Kidney (tissue), 14 donors: ENCODE data around the gene MYL10. TPM values are rescaled to one million over a fixed set of nuclear protein-coding genes. Genes with fewer than 3 reads are reported as not detected.

Experiments used
- DNase-seq, 5 donors: peaks; one replicate each; pipeline ENCODE4 v3.0.0-alpha.2; 2013 to 2020
- FAIRE-seq: peaks from 2 replicates; lab custom pipeline; 2012; peaks lifted over from hg19 to GRCh38; lab: Jason Lieb, UNC
- H3K27ac ChIP-seq, 2 donors: one replicate each; pipeline ENCODE4 v1.7.0; 2013; ENCODE audit warnings: low read depth in 2 of 2, low read length in 2 of 2, inconsistent platforms in 1 of 2
- H3K27me3 ChIP-seq: one replicate; pipeline ENCODE4 v1.7.1; 2013; ENCODE audit warnings: low read length, inconsistent platforms; ENCODE audit not compliant: control insufficient read depth, insufficient read depth
- H3K36me3 ChIP-seq, 3 donors: one replicate each; pipeline versions ENCODE4 v1.7.0 to v1.7.1; 2013; ENCODE audit warnings: low read length in 3 of 3, control low read depth in 1 of 3, inconsistent platforms in 1 of 3; ENCODE audit not compliant: insufficient read depth in 3 of 3, control insufficient read depth in 2 of 3
- H3K4me1 ChIP-seq, 3 donors: one replicate each; pipeline versions ENCODE4 v1.7.0 to v1.7.1; 2013; ENCODE audit warnings: low read length in 3 of 3, inconsistent platforms in 1 of 3, low read depth in 1 of 3; ENCODE audit not compliant: control insufficient read depth in 2 of 3, insufficient read depth in 2 of 3
- H3K4me3 ChIP-seq, 3 donors: one replicate each; pipeline versions ENCODE4 v1.7.0 to v1.8.1; 2013; ENCODE audit warnings: low read length in 3 of 3, control low read depth in 1 of 3, inconsistent platforms in 1 of 3
- H3K9ac ChIP-seq, 3 donors: one replicate each; pipeline versions ENCODE4 v1.7.0 to v1.7.1; 2013; ENCODE audit warnings: low read length in 3 of 3, control low read depth in 1 of 3, inconsistent platforms in 1 of 3
- H3K9me3 ChIP-seq, 3 donors: one replicate each; pipeline versions ENCODE4 v1.7.0 to v1.7.1; 2013; ENCODE audit warnings: low read length in 3 of 3, control low read depth in 1 of 3, inconsistent platforms in 1 of 3; ENCODE audit not compliant: control insufficient read depth in 2 of 3, insufficient read depth in 1 of 3
- intact Hi-C: fragments of 100-400 bp; cut with DNase I; formaldehyde crosslinking; loops from one replicate; pipeline ENCODE4 v1.11.1; 2022
- polyA plus RNA-seq: library from polyadenylated mRNA; stranded (reverse); fragments of 350-450 nt; fragmentation: Illumina TruSeq; extraction: RNeasy Lipid Tissue Mini Kit (QIAGEN cat#74804); gene quantifications from one replicate; pipeline ENCODE4 v1.2.3, GENCODE V29; 2014; ENCODE audit warnings: low read depth, low replicate concordance; ENCODE audit not compliant: insufficient read depth
- total RNA-seq: library from RNA; stranded (reverse); fragmentation: NEBNext Ultra II Directional; extraction: Animal tissue kit (Norgen Biotek cat#: 25700); gene quantifications from one replicate; pipeline ENCODE4 v1.2.1, GENCODE V29; 2021
- TF ChIP-seq, protein P1 (sequence below): IDR thresholded peaks from 3 replicates; pipeline ENCODE4 v1.5.1; 2012; ENCODE audit warnings: mild to moderate bottlenecking, moderate library complexity, borderline replicate concordance; ENCODE audit not compliant: insufficient read depth; ENCODE audit errors: extremely low read depth
- donor health status: control.
- donor health status: control.
- donor health status: control.
- donor health status: control.
- donor health status: control.
- donor health status: DM: yes; HTN: yes; CAD: no.
- donor health status: Normal renal cell carcinoma (clear cell type).

Gene MYL10
- total and polyA plus RNA-seq, 2 donors from 2014 or later, result not detected

DNA sequence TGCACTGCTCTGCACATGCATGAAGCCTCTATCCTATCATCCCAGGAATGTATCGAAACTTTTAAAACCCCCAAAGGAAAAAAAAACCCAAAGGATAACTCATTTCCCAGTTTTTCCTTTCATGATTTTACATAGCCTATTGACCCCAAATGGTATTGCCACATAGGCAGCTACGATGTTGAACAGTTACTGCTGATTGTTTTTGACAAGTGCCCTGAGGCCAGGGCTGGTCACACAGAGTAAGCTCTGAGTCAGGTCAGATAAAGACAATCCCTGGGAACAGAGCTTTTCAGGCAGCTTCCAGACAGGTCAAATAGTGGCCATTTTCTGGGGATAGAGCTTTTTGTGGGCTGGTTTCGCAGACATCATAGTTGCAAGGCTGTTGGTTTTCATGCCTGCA is 52.1 kb downstream of the MYL10 start:
- Histone ChIP-seq H3K36me3 (no peaks in the 10 kb centered on the region), H3K27me3 (no peaks in the 10 kb centered on the region), H3K27ac (no peak overlapping the region), H3K4me3 (no peak overlapping the region), H3K9me3 (peaks cover 0 to 9% (median 2%) of the 10 kb centered on the region in 3 donors), H3K9ac (no peak overlapping the region), H3K4me1 (no peaks in the 10 kb centered on the region)
- FAIRE-seq (no peak), DNase-seq (peak in 1 of 5 donors; percentile 5)
- TF ChIP-seq, protein P1, sequence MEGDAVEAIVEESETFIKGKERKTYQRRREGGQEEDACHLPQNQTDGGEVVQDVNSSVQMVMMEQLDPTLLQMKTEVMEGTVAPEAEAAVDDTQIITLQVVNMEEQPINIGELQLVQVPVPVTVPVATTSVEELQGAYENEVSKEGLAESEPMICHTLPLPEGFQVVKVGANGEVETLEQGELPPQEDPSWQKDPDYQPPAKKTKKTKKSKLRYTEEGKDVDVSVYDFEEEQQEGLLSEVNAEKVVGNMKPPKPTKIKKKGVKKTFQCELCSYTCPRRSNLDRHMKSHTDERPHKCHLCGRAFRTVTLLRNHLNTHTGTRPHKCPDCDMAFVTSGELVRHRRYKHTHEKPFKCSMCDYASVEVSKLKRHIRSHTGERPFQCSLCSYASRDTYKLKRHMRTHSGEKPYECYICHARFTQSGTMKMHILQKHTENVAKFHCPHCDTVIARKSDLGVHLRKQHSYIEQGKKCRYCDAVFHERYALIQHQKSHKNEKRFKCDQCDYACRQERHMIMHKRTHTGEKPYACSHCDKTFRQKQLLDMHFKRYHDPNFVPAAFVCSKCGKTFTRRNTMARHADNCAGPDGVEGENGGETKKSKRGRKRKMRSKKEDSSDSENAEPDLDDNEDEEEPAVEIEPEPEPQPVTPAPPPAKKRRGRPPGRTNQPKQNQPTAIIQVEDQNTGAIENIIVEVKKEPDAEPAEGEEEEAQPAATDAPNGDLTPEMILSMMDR, result no peak
- intact Hi-C loops, result no loop called here

DNA sequence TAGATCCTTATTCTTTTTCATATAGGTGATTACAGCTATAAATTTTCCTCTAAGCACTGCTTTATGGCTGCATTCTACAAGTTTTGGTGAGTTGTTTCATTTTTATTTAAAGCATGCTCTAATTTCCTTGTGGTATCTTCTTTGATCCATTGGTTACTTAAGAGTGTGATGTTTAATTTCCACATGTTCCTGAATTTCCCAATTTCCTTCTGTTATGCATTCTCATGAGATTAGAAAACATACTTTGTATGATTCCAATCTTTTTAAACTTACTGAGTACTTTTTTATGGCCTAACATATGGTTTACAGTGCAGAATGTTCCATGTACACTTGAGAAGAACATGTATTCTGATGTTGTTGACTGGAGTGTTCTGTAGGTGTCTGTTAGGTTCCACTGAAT is 53.4 kb downstream of the MYL10 start:
- Histone ChIP-seq H3K27me3 (no peaks in the 10 kb centered on the region), H3K4me3 (no peak overlapping the region), H3K36me3 (no peaks in the 10 kb centered on the region), H3K4me1 (no peaks in the 10 kb centered on the region), H3K9me3 (peaks cover 0 to 13% (median 4%) of the 10 kb centered on the region in 3 donors), H3K9ac (no peak overlapping the region), H3K27ac (no peak overlapping the region)
- intact Hi-C loops, result no loop called here
- no peak for DNase-seq
- FAIRE-seq, result no peak
- TF ChIP-seq, protein P1, result no peak

DNA sequence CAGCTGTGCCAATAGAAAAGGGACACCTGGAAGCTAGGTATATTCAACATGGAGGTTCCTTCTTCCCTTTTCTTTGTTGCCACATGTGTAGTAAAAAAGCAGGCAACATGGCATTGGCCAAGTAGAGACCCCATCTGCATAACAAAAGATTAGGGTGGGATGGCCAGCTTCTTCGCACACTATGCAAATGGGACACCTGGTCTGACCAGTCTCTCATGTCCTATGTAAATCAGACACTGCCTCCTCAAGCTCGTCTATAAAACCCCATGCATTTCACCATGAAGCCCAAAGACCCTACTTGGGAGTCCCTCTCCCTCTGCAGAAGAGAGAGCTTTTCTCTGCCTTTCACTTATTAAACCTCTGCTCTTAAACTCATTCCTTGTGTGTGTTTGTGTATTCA is 53.9 kb downstream of the MYL10 start:
- H3K9ac ChIP-seq, result no peak overlapping the region
- no peak overlapping the region for H3K4me3 ChIP-seq
- no peak for FAIRE-seq
- TF ChIP-seq, protein P1, result no peak
- H3K36me3 ChIP-seq, result no peaks in the 10 kb centered on the region
- peaks cover 0 to 13% (median 4%) of the 10 kb centered on the region in 3 donors for H3K9me3 ChIP-seq
- DNase-seq, result peak in 1 of 5 donors; percentile 30
- no peaks in the 10 kb centered on the region for H3K27me3 ChIP-seq
- no peak overlapping the region for H3K27ac ChIP-seq
- no peaks in the 10 kb centered on the region for H3K4me1 ChIP-seq
- intact Hi-C loops, result no loop called here

DNA sequence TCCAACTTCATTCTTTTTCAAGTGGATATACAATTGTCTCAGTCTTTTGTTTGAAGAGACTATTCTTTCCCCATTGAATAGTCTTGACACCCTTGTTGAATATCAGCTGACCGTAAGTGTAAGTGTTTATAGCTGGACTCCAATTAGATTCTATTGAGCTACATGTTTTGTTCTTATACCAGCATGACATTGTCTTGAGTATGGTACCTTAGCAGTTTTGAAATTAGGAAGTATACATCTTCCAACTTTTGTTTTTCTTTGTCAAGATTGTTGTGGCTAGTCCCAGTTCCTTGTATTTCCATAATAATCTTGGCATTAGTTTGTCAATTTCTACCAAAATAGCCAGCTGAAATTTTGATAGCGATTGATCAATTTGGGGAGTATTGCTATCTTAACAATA is 56.9 kb downstream of the MYL10 start:
- TF ChIP-seq, protein P1, result no peak
- peaks cover 0 to 12% (median 4%) of the 10 kb centered on the region in 3 donors for H3K9me3 ChIP-seq
- H3K27me3 ChIP-seq, result no peaks in the 10 kb centered on the region
- H3K4me1 ChIP-seq, result no peaks in the 10 kb centered on the region
- intact Hi-C loops, result no loop called here
- H3K9ac ChIP-seq, result no peak overlapping the region
- FAIRE-seq, result no peak
- no peak overlapping the region for H3K27ac ChIP-seq
- no peak for DNase-seq
- no peaks in the 10 kb centered on the region for H3K36me3 ChIP-seq
- no peak overlapping the region for H3K4me3 ChIP-seq
